Stimulated activated CD8-positive, alpha-beta memory T cell treated with anti-CD3 and anti-CD28 coated beads, Interleukin-4, amount 100 ng/mL, for 24 hours (primary cell): Measurements from ENCODE around the gene LILRA2.
"Not testable (repeated sequence)": the region's sequence is repeated elsewhere in the genome, so short reads cannot be mapped to it uniquely, and the experiment has no call there.

Source experiments
- DNase-seq: peaks from one replicate; pipeline ENCODE4 v3.0.0-alpha.2; 2020; ENCODE audit warnings: low read depth

The LILRA2 gene

GRCh38 chr19:54571715-54572615, 1.6 kb upstream of the LILRA2 start:
- not testable (repeated sequence) for DNase-seq

GRCh38 chr19:54572696-54573311, 786 bp upstream of the LILRA2 start:
- DNase-seq, result no peak

- DNase-seq, result no peak
Measured at GRCh38 chr19:54574051-54574450, 461 bp downstream of the LILRA2 start.

GRCh38 chr19:54574527-54575056, 1.0 kb downstream of the LILRA2 start:
- no peak for DNase-seq

- not testable (repeated sequence) for DNase-seq
Measured at GRCh38 chr19:54575205-54575604, 1.6 kb downstream of the LILRA2 start.

- no peak for DNase-seq
Measured at GRCh38 chr19:54576411-54576976, 2.9 kb downstream of the LILRA2 start.

- DNase-seq, result no peak
Measured at GRCh38 chr19:54577334-54577733, 3.7 kb downstream of the LILRA2 start.

- not testable (repeated sequence) for DNase-seq
Measured at GRCh38 chr19:54578268-54578667, 4.7 kb downstream of the LILRA2 start.

- DNase-seq, result no peak
Measured at GRCh38 chr19:54586397-54586796, 12.8 kb downstream of the LILRA2 start.

- no peak for DNase-seq
Measured at GRCh38 chr19:54587026-54587425, 13.4 kb downstream of the LILRA2 start.

- DNase-seq, result not testable (repeated sequence)
Measured at GRCh38 chr19:54593445-54593844, 19.9 kb downstream of the LILRA2 start, which contains the start of gene LILRA1. Gene LILRA1, plus strand, starts transcription at chr19:54593632. Its CDS starts 613 bp downstream, at chr19:54594245.

- DNase-seq, result not testable (repeated sequence)
Measured at GRCh38 chr19:54593931-54594626, 20.5 kb downstream of the LILRA2 start.

GRCh38 chr19:54594737-54595136, 21.1 kb downstream of the LILRA2 start:
- no peak for DNase-seq

- not testable (repeated sequence) for DNase-seq
Measured at GRCh38 chr19:54595680-54596436, 22.3 kb downstream of the LILRA2 start.

GRCh38 chr19:54600212-54600611, 26.6 kb downstream of the LILRA2 start:
- DNase-seq, result no peak

GRCh38 chr19:54606230-54606629, 32.6 kb downstream of the LILRA2 start:
- DNase-seq, result no peak

- DNase-seq, result no peak
Measured at GRCh38 chr19:54606891-54607784, 33.5 kb downstream of the LILRA2 start.

GRCh38 chr19:54607785-54608150, 34.2 kb downstream of the LILRA2 start:
- no peak for DNase-seq

- DNase-seq, result no peak
Measured at GRCh38 chr19:54608205-54608604, 34.6 kb downstream of the LILRA2 start.

- DNase-seq, result no peak
Measured at GRCh38 chr19:54608792-54609191, 35.2 kb downstream of the LILRA2 start.
